Loucy (cell line): ENCODE results near the gene IL26.

ENCODE experiments used
- H2AFZ ChIP-seq: fragments of 200-600 bp; sonication (generic); 2 replicates; pipeline ENCODE4 v1.6.0; 2016; ENCODE audit warnings: antibody characterized with exemption, mild to moderate bottlenecking, low read length, moderate library complexity
- H3F3A ChIP-seq: fragments of 200-600 bp; 2 replicates; pipeline ENCODE4 v1.6.0; 2016; ENCODE audit warnings: antibody characterized with exemption, low read depth, mild to moderate bottlenecking
- H3K27me3 ChIP-seq: fragments of 200-600 bp; sonication (generic); 2 replicates; pipeline ENCODE4 v1.6.1; 2014; ENCODE audit warnings: low read length, mild to moderate bottlenecking; ENCODE audit not compliant: insufficient read depth, poor library complexity, severe bottlenecking
- H3K36me3 ChIP-seq: fragments of 200-600 bp; sonication (generic); 2 replicates; pipeline ENCODE4 v1.6.1; 2016; ENCODE audit warnings: low read length; ENCODE audit not compliant: insufficient read depth
- H3K4me1 ChIP-seq: fragments of 200-600 bp; sonication (generic); 2 replicates; pipeline ENCODE4 v1.5.1; 2014; ENCODE audit warnings: low read length, mild to moderate bottlenecking; ENCODE audit not compliant: insufficient read depth, poor library complexity, severe bottlenecking
- H3K4me2 ChIP-seq: fragments of 200-600 bp; sonication (generic); 2 replicates; pipeline ENCODE4 v1.6.0; 2014; ENCODE audit warnings: antibody characterized with exemption, low read length, low read depth, mild to moderate bottlenecking; ENCODE audit not compliant: poor library complexity, severe bottlenecking
- H3K4me3 ChIP-seq: fragments of 200-600 bp; sonication (generic); 2 replicates; pipeline ENCODE4 v1.5.1; 2014; ENCODE audit warnings: low read length, mild to moderate bottlenecking, mixed read lengths; ENCODE audit not compliant: poor library complexity, severe bottlenecking
- H3K79me2 ChIP-seq: fragments of 200-600 bp; sonication (generic); 2 replicates; pipeline ENCODE4 v1.6.1; 2014; ENCODE audit warnings: low read length; ENCODE audit not compliant: insufficient read depth
- H3K9ac ChIP-seq: fragments of 200-600 bp; sonication (generic); 2 replicates; pipeline ENCODE4 v1.6.0; 2014; ENCODE audit warnings: mild to moderate bottlenecking, low read depth, low read length, moderate library complexity; ENCODE audit not compliant: poor library complexity, severe bottlenecking
- H3K9me2 ChIP-seq: fragments of 200-600 bp; sonication (generic); replicated peaks from 2 replicates; pipeline ENCODE4 v1.6.1; 2016; ENCODE audit warnings: low read depth, low read length, mixed read lengths
- H3K9me3 ChIP-seq: fragments of 200-600 bp; sonication (generic); 2 replicates; pipeline ENCODE4 v1.6.1; 2014; ENCODE audit warnings: mild to moderate bottlenecking, antibody characterized with exemption, low read length, low read depth; ENCODE audit not compliant: insufficient read depth
- H4K20me1 ChIP-seq: fragments of 200-600 bp; sonication (generic); 2 replicates; pipeline ENCODE4 v1.6.0; 2014; ENCODE audit warnings: antibody characterized with exemption, low read length, mild to moderate bottlenecking; ENCODE audit not compliant: insufficient read depth, poor library complexity, severe bottlenecking
- CTCF ChIP-seq: fragments of 200-600 bp; sonication (generic); conservative IDR thresholded peaks from 2 replicates; pipeline ENCODE4 v1.5.1; 2014; ENCODE audit warnings: mild to moderate bottlenecking, antibody characterized with exemption, low read length
- EZH2phosphoT487 ChIP-seq: fragments of 200-600 bp; IDR thresholded peaks from 2 replicates; pipeline ENCODE4 v1.6.1; 2018; ENCODE audit warnings: antibody characterized with exemption, mild to moderate bottlenecking, moderate library complexity, borderline replicate concordance

The IL26 gene

GRCh38 chr12:68259318-68259940 lies 33.8 kb upstream of the IL26 start:
- TF ChIP-seq EZH2phosphoT487 (no peak), CTCF (no peak)

GRCh38 chr12:68253504-68253903 lies 27.9 kb upstream of the IL26 start, which contains the start of gene IL22:
Gene IL22, minus strand, starts transcription at chr12:68253604. Its CDS starts 156 bp downstream, at chr12:68253448.
- TF ChIP-seq EZH2phosphoT487 (no peak), CTCF (no peak)
- Histone ChIP-seq H2AFZ (no peak within 1 kb of the TSS), H3F3A (no peaks in the 10 kb centered on the region)

More at GRCh38 chr12:68259318-68259940, 33.8 kb upstream of the IL26 start:
- Histone ChIP-seq H2AFZ (no peak overlapping the region), H3K4me2 (no peak overlapping the region), H3K4me1 (peaks cover 26% of the 10 kb centered on the region), H3K9me2 (no peaks in the 10 kb centered on the region), H4K20me1 (no peaks in the 10 kb centered on the region), H3K9ac (no peak overlapping the region), H3F3A (no peaks in the 10 kb centered on the region), H3K9me3 (no peaks in the 10 kb centered on the region), H3K36me3 (no peaks in the 10 kb centered on the region), H3K79me2 (no peaks in the 10 kb centered on the region), H3K4me3 (no peak overlapping the region), H3K27me3 (no peaks in the 10 kb centered on the region)

DNA sequence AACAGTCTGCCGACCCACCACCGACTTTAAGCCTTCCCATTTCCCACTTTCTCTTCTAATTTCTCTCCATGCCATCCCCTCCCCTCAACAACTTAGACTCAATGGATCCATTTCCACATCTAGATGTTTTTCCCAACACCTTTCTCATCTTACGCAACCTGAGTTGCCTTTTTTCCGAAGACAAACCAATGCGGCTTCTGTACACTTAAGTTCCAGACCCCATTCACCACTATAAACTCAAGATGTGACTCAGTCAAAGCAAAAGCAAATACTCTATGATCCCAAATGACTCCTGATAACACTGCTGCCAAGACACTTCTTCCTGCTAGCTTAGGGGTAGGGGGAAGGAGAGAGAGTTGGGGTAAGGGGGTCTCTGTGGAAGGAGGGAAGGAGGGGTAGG lies 26.5 kb upstream of the IL26 start:
- Histone ChIP-seq H3K79me2 (no peaks in the 10 kb centered on the region), H2AFZ (no peak overlapping the region), H3K4me1 (no peaks in the 10 kb centered on the region), H3K27me3 (no peaks in the 10 kb centered on the region), H3K4me3 (no peak overlapping the region), H4K20me1 (no peaks in the 10 kb centered on the region), H3K36me3 (no peaks in the 10 kb centered on the region), H3K9me3 (no peaks in the 10 kb centered on the region), H3K9me2 (no peaks in the 10 kb centered on the region), H3K4me2 (no peak overlapping the region), H3K9ac (no peak overlapping the region), H3F3A (no peaks in the 10 kb centered on the region)
- TF ChIP-seq EZH2phosphoT487 (no peak), CTCF (no peak)

More at GRCh38 chr12:68253504-68253903, 27.9 kb upstream of the IL26 start, which contains the start of gene IL22:
- Histone ChIP-seq H3K27me3 (no peaks in the 10 kb centered on the region), H3K4me1 (no peaks in the 10 kb centered on the region), H3K9me2 (no peaks in the 10 kb centered on the region), H3K36me3 (no peaks in the 10 kb centered on the region), H3K9ac (no peak within 1 kb of the TSS), H4K20me1 (no peaks in the 10 kb centered on the region), H3K9me3 (no peaks in the 10 kb centered on the region), H3K4me2 (no peak within 1 kb of the TSS), H3K79me2 (no peaks in the 10 kb centered on the region), H3K4me3 (no peak within 1 kb of the TSS)
